ENCODE data around the gene PLCH1.

The PLCH1 gene

DNA sequence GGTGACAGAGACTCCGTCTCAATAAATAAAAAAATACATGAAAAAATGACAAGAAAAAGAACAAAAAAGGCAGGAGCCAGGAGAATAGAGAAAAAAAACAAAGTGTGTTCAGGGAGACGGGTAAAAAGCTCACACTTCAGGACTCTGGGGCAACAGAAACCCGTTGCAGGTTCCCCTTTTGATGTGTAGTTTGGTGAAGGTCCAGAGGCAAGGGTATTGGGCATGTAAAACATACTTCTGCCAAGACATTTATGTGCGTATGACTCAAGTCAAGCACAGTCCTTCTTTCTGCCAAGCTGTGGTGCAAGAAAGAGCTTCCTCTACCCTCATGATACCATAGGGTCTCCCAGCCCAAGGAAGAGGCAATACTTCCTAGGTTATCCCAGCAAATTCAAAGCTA, 418.0 kb downstream of the PLCH1 start:
- no peak overlapping the region for H3K4me2 ChIP-seq (ENCODE audit: low read length)
- no peaks in the 10 kb centered on the region for H3K36me3 ChIP-seq (ENCODE audit: insufficient read depth, low read length)
- no peaks in the 10 kb centered on the region for H3K27me3 ChIP-seq (ENCODE audit: insufficient read depth, low read length)
- 0 out of 2 replicates have a peak, but pooled peaks cover 2% of the 10 kb centered on the region for H3F3A ChIP-seq (ENCODE audit: insufficient read depth, low read length)
- H3K9ac ChIP-seq (ENCODE audit: low read length), result no peak overlapping the region
- H3K27ac ChIP-seq (ENCODE audit: low read depth, low read length, poor library complexity, severe bottlenecking), result no peak overlapping the region
- no peaks in the 10 kb centered on the region for H3K79me2 ChIP-seq (ENCODE audit: insufficient read depth, low read length)
- H3K9me3 ChIP-seq (ENCODE audit: low read length), result no peaks in the 10 kb centered on the region
- no peak overlapping the region for H3K4me3 ChIP-seq (ENCODE audit: low read depth, low read length, poor library complexity, severe bottlenecking)
- no peaks in the 10 kb centered on the region for H4K20me1 ChIP-seq (ENCODE audit: insufficient read depth, low read length)
- H2AFZ ChIP-seq (ENCODE audit: low read length), result no peak overlapping the region
- peaks cover 14% of the 10 kb centered on the region for H3K4me1 ChIP-seq (ENCODE audit: insufficient read depth, low read length, severe bottlenecking)
- no peaks in the 10 kb centered on the region for H3K9me2 ChIP-seq (ENCODE audit: low read depth, low read length)
- TF ChIP-seq, protein P1, sequence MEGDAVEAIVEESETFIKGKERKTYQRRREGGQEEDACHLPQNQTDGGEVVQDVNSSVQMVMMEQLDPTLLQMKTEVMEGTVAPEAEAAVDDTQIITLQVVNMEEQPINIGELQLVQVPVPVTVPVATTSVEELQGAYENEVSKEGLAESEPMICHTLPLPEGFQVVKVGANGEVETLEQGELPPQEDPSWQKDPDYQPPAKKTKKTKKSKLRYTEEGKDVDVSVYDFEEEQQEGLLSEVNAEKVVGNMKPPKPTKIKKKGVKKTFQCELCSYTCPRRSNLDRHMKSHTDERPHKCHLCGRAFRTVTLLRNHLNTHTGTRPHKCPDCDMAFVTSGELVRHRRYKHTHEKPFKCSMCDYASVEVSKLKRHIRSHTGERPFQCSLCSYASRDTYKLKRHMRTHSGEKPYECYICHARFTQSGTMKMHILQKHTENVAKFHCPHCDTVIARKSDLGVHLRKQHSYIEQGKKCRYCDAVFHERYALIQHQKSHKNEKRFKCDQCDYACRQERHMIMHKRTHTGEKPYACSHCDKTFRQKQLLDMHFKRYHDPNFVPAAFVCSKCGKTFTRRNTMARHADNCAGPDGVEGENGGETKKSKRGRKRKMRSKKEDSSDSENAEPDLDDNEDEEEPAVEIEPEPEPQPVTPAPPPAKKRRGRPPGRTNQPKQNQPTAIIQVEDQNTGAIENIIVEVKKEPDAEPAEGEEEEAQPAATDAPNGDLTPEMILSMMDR (IDR thresholded peaks at IDR 0.05; ENCODE audit: low read length), result no peak

DNA sequence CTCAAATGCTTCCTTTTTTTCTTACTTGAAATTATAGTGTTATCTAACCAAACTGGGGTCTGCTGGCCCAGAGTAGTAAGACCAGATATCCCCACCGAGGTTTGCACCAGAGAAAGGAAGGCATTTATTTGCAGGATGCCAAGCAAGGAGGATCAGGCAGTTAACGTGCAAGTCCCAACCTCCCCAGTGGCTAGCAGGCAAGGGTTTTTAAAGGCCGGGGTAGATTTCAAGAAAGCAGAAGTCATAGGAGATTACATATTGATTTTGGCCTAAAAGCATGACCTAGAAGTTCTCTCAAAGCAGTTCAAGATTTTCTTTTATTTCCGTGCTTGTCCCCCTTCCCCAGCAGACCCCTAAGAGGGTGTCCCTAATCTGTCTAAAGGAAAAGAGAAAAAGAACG, 418.6 kb downstream of the PLCH1 start:
- H3K9me2 ChIP-seq (ENCODE audit: low read depth, low read length), result no peaks in the 10 kb centered on the region
- H3K27ac ChIP-seq (ENCODE audit: low read depth, low read length, poor library complexity, severe bottlenecking), result no peak overlapping the region
- no peaks in the 10 kb centered on the region for H3K27me3 ChIP-seq (ENCODE audit: insufficient read depth, low read length)
- 0 out of 2 replicates have a peak, but pooled peaks cover 2% of the 10 kb centered on the region for H3F3A ChIP-seq (ENCODE audit: insufficient read depth, low read length)
- H3K4me2 ChIP-seq (ENCODE audit: low read length), result peak overlapping the region; percentile 59
- no peak overlapping the region; the same call in 1 of the 2 replicates for H3K9ac ChIP-seq (ENCODE audit: low read length)
- peak overlapping the region; percentile 43 for H3K4me3 ChIP-seq (ENCODE audit: low read depth, low read length, poor library complexity, severe bottlenecking)
- no peaks in the 10 kb centered on the region for H3K79me2 ChIP-seq (ENCODE audit: insufficient read depth, low read length)
- H3K36me3 ChIP-seq (ENCODE audit: insufficient read depth, low read length), result no peaks in the 10 kb centered on the region
- H4K20me1 ChIP-seq (ENCODE audit: insufficient read depth, low read length), result no peaks in the 10 kb centered on the region
- peak overlapping the region; percentile 99 for H2AFZ ChIP-seq (ENCODE audit: low read length)
- peaks cover 14% of the 10 kb centered on the region for H3K4me1 ChIP-seq (ENCODE audit: insufficient read depth, low read length, severe bottlenecking)
- TF ChIP-seq EZH2 (IDR thresholded peaks at IDR 0.05; ENCODE audit: borderline replicate concordance, low read length), result no peak
- TF ChIP-seq, protein P1 (IDR thresholded peaks at IDR 0.05; ENCODE audit: low read length), result no peak
- H3K9me3 ChIP-seq (ENCODE audit: low read length), result no peaks in the 10 kb centered on the region
